Posterior vena cava (tissue), 2 donors: Measurements from ENCODE around the gene DNAAF5. TPM values are rescaled to one million over a fixed set of nuclear protein-coding genes. Genes with fewer than 3 reads are reported as not detected.
A peak's percentile ranks its signal among the peaks of the same experiment; 100 is the strongest.

Experiments
- DNase-seq: peaks from one replicate; pipeline ENCODE4 v3.0.0-alpha.2; 2020; ENCODE audit warnings: low spot score
- intact Hi-C, 2 donors: fragments of 100-400 bp; cut with DNase I; formaldehyde crosslinking; loops; one replicate each; pipeline versions ENCODE4 v1.14.1 to v1.14.2; 2022 to 2023
- total RNA-seq, 2 donors: library from RNA; stranded (reverse); fragmentation: NEBNext Ultra II Directional; extraction: Animal tissue kit (Norgen Biotek cat#: 25700); gene quantifications; one replicate each; pipeline ENCODE4 v1.2.1, GENCODE V29; 2021
- donor health status: DM: yes; HTN: yes; CAD: no.
- donor health status: DM: yes; HTN: yes; CAD: no.

The DNAAF5 gene
- total RNA-seq, 2 donors from 2014 or later = 12.6 to 16.9 TPM

DNA sequence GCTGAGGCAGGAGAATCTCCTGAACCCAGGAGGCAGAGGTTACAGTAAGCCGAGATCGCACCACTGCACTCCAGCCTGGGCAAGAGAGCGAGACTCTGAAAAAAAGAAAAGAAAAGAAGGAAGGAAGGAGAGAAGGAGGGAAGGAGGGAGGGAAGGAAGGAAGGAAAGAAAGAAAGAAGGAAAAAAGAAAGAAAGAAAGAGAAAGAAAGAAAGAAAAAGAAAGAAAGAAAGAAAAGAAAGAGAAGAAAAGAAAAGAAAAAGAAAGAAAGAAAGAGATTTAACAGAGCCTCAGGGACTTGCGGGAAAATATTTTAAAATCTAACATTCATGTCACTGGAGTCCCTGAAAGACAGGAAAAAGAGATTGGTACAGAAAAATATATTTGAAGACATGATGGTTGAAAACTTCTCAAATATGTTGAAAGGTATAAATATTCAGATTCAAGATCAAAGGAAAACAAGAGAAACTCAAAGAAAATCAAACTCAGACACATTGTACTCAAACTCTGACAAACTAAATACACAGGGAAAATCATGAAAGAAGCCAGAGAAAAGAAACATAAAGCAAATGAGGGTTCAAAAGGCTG lies 25.3 kb upstream of the DNAAF5 start:
- no peak for DNase-seq
- intact Hi-C loops = no loop called here

DNA sequence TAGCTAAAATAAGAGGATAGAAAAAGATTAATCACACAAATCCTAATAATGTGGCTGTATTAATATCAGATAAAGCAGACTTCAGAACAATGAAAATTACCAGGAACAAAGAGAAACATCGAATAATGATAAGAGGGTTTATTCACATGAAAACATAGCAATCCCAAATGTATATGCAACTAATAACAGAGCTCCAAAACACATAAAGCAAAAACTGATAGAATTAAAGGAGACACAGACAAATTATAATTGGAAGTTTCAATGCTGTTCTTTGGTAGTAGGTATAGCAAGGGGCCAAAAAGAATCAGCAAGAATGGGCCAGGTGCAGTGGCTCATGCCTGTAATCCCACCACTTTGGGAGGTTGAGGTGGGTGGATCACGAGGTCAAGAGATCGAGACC lies 23.4 kb upstream of the DNAAF5 start:
- intact Hi-C loops = no loop called here
- DNase-seq = peak; percentile 9

DNA sequence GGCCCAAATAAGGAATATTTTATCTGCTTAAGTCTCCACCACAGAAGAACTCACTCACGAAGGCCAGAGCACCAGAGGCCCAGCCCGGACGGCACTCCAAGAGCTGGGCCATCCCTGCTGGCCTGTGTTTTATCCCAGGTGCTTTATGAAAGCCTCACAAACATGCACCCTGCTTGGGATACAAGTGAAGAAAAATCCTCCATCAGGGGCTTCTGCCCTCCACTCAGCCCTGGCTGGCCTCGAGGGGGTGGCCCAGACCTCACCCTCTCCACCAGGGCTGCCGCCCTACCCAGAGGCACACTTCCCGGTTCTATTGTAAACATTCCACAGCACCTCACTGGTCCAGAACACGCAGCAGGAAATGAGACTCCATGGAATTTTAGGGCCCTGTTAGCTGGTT lies 19.8 kb upstream of the DNAAF5 start:
- intact Hi-C loops = no loop called here
- DNase-seq = peak; percentile 56

DNA sequence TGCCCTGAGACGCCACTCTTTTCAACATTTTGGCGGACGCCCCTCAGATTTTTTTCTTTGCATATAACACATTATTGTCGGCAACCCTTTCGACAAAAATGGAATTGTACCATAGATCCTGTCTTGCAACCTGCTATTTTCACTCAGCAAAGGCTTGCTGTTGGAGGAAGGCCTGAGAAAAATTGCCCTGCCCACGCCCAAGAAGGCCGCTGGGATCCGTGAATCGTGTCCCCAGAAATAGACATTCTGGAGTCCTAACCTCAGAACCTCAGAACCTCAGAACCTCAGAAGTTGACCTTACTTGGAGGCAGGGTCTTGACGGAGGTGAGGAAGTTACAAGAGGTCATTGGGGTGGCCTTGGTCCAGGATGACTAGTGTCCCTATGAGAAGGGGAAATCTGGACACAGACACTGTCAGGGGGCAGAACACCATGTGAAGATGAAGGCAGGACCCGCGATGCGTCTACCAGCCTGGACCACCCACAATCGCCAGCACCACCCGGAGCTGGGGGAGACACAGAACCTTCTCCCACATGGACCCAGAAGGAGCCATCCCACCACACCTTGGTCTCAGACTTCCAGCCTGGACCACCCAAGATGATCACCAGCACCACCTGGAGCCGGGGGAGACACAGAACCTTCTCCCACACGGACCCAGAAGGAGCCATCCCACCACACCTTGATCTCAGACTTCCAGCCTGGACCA lies 19.1 kb upstream of the DNAAF5 start:
- intact Hi-C loops = no loop called here
- peak; percentile 53 for DNase-seq

DNA sequence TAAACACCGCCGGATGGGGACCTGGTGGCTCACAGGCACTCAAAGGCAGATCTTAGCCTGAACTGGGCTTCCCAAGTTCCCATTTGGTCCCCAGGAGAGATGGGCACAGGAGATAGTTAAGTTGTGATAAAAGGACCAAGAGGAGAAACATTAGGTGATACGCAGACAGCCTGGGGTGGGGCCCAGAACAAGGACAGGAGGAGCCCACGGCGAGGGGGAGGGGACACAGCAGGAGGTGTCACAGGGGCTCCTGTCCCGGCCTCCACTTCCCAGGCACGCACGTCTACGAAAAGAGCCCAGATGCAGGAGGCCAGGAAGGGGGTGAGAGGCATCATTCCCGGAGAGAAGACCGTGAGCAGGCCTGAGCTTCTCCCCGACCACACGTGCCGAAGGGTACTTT lies 16.3 kb upstream of the DNAAF5 start:
- intact Hi-C loops = no loop called here
- DNase-seq = peak; percentile 22

DNA sequence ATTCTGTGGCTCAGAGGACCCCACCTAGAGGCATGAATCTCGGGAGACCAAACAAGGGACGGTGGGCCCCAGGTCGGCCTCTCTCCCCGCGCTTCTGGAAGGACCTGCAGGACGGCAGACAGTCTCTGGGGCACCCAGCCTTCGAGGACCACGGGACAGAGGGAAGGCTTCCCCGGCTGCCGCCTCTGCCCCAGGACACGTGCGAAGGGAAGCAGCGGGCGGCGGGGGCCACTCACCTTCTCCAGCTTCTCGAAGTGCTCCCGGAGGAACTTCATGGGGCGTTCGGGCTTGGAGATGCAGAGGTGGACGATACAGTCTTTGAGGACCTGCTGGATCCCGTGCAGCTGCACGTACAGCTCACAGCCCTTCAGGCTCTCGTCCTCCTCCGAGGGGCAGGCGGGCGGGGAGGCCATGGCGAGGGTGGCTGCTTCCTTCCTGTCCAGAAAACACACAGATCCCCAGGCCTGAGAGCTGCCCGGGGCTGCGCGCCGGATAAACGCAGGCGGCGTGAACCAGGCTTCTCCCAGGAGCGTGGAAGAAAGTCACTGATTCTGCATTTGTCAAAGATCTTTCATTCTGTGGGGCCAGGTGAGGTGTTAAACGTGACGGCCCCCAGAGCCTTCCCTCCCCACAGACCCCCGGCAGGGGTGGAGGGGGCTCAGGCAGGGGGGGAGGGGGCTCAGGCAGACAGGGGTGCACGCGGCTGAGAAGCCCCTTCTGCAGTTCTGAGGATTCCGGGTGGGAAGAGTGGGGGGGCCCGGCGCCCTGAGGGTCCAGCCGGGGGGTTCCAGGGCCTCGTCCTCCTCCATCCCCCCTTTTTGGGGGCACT lies 15.2 kb upstream of the DNAAF5 start:
- intact Hi-C loops = no loop called here
- peak; percentile 76 for DNase-seq

DNA sequence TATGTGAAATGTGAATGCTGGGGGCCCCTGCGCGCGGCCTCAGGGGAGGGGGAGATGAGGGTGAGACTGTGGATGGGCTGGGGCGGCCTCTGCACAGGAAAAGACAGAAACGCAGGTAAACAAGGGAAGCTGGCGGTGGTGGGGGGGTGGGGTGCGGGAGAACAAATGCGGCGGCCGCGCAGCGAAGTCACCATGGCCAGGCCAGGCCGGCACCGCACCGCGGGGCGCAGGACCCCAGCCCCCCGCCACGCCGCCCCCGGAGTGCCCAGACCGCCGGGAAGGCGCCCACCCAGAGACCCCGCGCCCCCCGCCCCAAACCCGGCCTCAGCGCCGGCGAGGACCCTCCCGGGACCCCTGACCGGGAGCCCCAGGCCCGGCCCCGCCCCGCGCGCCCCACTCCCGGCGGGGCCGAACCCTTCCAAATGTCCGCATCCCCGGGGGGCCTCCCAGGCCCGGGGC lies 14.5 kb upstream of the DNAAF5 start:
- DNase-seq = peak; percentile 74
- intact Hi-C loops = no loop called here

DNA sequence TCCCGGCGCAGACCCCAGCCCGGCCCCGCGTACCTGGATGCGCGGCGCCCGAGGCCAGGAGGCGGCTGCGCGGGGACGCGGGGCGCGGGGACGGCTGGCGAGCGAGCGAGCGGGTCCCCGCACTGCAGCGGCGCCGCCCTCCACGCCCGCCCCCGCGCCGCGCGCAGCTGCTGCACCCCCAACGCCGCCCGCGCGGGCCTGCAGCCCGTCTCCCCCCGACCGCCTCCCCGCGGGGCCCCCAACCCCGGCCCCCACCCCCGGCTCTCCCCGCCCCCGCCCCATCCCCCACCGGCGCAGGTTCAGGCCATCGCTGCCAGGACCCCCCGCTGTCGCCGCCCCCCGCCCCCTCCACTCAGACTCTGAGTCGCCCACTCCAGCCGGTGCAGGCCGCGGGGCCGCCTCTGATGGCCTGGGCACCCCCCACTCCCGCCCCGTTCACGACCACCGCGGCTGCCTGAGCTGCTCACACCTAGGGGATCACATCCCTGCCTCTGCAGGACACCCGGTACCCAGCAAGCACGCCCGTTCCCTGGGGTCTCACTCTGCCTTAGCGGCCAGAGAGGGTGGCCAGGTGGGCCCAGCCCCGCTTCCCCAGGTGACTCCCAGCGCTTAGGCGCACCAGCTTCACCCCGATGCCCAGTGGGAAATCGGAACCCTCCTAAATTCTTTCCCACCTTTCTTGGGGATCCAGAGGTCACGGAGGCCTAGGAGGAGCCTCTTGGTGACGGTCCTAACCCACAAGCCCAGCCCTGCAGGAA lies 13.9 kb upstream of the DNAAF5 start:
- peak; percentile 71 for DNase-seq
- intact Hi-C loops = no loop called here

DNA sequence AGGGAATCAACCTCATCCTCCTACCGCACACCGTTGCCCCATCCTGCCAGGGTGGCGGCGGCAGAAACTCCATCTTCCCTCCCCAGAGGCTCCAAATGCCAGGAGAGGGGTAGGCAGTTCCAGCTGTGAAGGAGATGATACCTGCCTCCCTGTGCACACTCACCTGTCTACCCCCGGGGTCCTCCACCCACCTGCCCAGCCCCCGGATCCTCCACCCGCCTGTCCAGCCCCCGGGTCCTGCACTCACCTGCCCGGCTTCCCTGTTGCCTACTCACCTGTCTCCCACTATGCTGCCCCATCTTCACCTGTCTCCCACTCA lies 13.4 kb upstream of the DNAAF5 start:
- intact Hi-C loops = no loop called here
- DNase-seq = no peak

DNA sequence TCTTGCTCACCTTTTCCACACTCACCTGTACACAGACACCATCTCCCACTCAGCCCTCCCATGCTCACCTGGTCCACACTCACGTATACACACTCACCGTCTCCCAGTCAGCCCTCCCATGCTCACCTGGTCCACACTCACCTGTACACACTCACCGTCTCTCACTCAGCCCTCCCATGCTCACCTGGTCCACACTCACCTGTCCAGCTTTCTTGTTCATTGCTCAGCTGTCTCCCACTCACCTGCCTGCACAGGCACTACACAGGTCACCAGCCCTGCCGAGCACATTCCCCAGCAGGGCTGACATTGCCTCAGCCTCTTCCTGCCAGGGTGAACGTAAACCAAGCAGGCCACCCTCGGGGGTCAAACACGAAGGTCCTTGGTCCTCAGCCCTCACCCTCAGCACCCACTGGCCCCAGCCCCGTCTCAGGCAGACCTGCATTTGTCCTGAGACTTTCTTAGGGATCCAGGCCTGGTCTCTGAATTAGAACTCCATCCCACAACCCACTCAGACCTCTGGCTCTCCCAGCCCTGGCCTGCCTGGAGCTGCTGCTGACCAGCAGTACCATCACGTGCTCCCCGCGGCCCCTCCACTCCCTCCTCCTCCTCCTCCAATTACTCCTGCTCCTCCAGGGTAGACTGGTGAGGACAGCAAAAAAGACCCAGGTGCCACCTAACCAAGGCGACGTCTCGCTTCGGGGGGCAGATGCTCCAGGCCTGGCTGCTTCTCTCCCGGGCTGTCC lies 12.8 kb upstream of the DNAAF5 start:
- peak; percentile 67 for DNase-seq
- intact Hi-C loops = no loop called here

DNA sequence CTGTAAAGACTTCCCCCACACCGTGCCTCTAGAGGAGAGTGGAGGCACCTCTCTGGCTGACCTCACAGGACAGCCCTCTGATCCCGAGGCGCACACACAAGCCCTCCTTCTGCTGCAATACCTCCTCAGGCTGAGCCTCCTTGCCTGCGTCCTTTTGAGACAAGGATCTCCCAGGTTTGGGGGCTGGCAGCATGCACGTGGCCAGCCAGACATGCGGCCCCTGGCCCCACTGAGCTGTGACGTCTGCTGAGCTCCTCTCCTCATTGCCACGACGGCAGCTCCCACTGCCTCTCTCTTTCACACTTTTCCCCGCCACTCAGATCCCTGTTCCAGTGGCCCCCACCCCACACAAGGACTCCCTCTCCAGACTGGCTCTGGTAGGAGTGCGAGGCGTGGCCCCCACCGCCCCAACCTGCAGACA lies 12.2 kb upstream of the DNAAF5 start:
- peak; percentile 64 for DNase-seq
- intact Hi-C loops = no loop called here

DNA sequence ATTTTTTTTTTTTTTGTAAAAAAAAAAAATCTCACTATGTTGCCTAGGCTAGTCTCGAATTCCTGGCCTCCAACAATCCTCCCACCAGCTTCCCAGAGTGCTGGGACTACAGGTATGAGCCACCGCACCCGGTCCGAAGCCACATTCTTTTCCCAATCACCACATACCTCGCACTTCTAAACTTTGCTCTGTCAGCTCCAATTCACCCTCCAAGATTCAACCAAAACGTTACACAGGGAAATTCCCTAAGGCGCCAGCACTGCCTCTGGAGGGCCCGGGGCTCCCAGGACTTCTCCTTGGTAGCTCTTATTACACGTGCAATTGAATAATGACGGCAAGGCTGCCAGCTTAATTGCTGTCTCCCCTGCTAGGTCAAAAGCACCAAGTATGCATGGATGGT lies 10.3 kb upstream of the DNAAF5 start:
- DNase-seq = peak; percentile 19
- intact Hi-C loops = loop anchor here in 1 of 2 donors (5.0 kb wide), 1 partner anchor 46 kb away; no protein-coding TSS in a partner anchor

DNA sequence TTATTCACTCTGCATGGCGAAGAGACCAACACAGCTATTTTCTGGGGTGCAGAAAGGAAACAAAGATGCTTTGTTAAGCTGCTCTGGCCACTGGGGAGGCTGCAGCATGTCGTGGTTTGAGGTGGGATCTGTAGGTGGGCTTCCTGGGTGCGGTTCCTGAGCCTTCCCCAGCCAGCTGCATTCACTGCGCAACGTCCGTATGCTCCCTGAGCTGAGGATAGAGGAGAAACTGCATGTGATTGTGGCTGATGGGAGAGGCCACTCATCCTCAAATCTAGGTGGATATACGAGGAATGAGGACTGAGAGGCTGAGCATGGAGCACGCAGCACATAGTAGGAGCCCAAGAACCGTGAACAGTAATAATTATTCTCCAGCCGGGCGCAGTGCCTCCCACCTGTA lies 9.9 kb upstream of the DNAAF5 start:
- DNase-seq = peak; percentile 55
- intact Hi-C loops = loop anchor here in 1 of 2 donors (5.0 kb wide), 1 partner anchor 46 kb away; no protein-coding TSS in a partner anchor

DNA sequence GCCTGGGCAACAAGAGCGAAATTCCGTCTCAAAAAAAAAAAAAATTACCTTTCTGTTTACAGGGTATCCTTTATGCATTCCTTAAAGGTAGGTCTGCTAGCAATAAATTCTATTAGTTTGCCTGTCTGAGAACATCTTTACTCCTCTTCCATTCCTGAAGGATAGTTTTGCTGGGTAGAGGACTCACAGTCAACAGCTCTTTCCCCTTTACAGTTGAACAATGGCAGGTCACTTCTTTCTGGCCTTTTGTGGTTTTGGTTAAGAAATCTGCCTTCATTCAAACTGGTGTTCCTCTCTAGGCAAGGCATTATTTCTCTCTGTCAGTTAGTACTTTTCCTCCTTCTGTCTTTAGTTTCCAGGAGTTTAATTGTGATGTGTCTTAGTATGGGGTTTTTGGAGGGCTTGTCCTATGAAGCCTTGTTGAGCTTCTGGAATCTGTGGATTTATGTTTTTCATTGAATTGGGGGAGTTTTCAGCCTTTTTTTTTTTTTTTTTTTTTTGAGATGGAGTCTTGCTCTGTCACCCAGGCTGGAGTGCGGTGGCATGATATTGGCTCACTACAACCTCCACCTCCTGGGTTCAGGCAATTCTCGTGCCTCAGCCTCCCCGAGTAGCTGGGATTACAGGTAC lies 4.8 kb upstream of the DNAAF5 start:
- DNase-seq = peak; percentile 3
- intact Hi-C loops = no loop called here

DNA sequence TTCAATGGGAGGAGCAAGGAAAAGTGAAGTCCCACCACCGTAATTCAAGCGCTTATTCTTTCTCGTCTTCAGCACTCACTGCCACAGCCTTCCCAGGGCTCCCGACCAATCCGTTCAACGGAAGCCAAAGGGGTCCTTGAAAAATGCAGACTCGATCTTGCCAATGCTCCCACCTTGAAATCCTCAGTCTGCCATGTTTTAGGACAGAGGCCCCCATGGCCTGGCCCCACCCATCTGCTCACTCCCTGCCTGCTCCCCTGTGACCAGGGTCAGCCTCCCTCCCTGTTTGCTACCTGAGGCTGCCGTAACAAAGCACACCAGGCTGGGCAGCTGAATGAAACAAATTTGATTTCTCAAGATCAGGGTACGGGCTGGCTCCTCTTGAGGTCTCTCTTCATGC lies 3.0 kb upstream of the DNAAF5 start:
- DNase-seq = peak; percentile 30
- intact Hi-C loops = no loop called here

DNA sequence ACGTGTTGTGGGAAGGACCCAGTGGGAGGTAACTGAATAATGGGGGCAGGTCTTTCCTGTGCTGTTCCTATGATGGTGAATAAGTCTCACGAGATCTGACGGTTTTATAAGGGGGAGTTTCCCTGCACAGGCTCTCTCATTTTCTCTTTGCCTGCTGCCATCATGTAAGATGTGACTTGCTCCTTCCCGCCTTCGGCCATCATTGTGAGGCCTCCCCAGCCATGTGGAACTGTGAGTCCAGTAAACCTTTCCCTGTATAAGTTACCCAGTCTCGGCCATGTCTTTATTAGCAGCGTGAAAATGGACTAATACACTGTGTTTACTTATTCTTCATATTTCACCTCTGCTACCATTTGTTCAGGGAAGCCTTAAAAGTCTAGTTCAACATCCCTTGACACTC lies 2.2 kb upstream of the DNAAF5 start:
- intact Hi-C loops = no loop called here
- DNase-seq = no peak

DNA sequence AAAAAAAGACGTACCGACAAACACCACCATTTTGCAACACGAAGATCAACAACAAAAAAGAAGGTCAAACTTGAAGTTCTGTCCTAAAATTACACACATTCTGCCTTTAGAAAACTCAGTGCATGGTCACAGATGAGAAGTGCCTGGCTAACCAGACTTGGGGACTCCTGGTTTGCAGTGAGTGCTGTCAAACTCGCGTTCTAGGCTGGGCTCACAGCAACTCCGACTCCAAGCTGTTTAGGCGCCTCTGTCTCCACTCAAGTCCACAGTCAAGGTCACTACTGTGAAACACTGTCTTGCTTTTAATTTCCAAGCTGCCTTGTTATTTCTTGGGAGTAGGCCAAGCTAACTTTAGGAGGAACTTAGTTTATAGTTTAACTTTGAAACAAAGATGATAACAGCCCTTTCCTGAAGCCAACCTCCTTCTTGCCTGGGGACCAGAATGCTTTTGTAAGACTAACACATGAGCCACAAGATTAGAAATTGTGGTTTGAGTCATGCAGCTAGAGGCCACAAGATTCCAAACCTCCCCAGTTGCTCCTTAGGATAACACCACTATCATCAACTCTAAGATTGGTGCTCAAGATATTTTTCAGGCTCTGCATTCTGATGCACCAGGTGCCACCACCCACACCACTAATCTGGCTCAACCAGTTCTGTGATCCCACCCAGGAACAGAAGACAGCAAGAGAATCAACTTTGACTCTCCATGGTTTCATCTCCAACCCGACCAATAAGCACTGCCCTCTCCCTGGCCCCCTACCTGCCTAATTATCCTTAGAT lies 1.1 kb upstream of the DNAAF5 start:
- intact Hi-C loops = no loop called here
- DNase-seq = peak; percentile 8

DNA sequence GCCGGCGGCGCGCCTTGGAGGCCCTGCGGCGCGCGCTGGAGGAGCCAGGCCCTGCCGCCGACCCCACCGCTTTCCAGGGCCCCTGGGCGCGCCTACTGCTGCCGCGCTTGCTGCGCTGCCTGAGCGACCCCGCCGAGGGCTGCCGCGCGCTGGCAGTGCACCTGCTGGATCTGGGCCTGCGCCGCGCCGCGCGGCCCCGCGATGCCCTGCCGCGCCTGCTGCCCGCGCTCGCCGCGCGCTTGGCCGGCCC lies 280 bp downstream of the DNAAF5 start:
- intact Hi-C loops = no loop called here
- DNase-seq = no peak
